GM18499 (cell line): ENCODE results near the gene MBD5.
"Not testable (repeated sequence)": the region's sequence is repeated elsewhere in the genome, so short reads cannot be mapped to it uniquely, and the experiment has no call there.

Experiments
- ATAC-seq: cut with Tn5 transposase; IDR thresholded peaks from one replicate; pipeline ENCODE4 v1.9.1; 2021; ENCODE audit warnings: moderate number of reproducible peaks; ENCODE audit not compliant: insufficient read depth, unreplicated experiment

MBD5 gene

GRCh38 chr2:148533685-148534084, 512.8 kb downstream of the MBD5 start:
- no peak for ATAC-seq

GRCh38 chr2:148534416-148535204, 513.7 kb downstream of the MBD5 start:
- ATAC-seq, result no peak

DNA sequence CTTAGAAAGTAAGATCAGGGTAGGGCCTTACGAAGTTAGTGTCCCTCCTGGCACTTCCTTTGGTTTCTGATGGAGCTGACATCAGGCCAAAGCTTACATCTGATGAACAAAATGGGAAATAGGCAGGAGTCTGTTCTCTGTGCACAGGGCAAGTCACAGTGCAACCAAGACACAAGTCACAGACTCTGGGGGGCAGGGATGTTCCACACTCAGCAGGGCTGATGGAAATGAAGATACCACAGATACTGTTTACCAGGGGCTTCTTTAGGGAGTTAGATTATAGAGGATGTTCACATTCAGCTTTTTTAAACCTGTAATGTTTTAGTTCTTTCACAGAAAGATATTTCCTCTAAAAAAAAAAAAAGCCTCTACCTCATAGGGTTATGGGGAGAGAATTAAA, 517.5 kb downstream of the MBD5 start:
- ATAC-seq, result no peak

GRCh38 chr2:148540022-148540421, 519.1 kb downstream of the MBD5 start:
- no peak for ATAC-seq

DNA sequence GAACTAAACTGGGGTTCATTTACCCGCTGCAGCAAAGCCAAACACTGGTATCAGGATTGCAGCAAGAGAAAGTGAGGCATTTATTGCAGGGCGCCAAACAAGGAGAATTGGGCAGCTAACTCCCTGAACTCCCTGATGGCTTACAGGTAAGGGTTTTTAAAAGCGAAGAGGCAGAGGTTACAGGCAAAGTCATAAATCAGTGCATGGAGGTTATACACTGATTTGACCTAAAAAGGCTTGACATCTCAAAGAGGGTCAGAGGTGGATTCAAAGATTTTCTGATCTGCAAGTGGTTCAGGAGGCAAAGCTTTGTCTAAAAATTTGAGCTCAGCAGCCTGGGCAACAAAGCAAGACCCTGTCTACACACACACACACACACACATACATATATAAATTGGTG, 520.9 kb downstream of the MBD5 start:
- no peak for ATAC-seq

DNA sequence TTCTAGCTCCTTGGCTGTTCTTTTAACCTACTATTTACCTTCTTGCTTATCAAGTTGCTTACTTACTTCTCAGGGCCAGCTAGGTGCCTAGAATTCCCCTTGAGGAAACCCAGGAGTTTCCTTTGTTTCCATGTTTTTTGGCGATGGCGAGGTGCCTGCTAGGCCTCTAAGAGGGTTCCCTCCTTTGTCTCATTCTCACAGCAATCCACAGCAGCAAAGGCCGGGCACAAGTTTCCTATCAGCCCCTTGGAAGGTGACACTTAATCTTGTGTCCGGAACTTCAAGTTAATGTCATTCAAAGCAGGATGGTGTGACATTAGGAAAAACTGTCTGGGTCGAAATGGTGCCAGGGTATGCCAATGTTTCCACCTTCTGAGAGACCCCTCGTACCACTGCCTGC, 521.7 kb downstream of the MBD5 start:
- ATAC-seq, result no peak

- ATAC-seq, result not testable (repeated sequence)
These were observed 522.2 kb downstream of the MBD5 start for GRCh38 chr2:148543088-148543540.

DNA sequence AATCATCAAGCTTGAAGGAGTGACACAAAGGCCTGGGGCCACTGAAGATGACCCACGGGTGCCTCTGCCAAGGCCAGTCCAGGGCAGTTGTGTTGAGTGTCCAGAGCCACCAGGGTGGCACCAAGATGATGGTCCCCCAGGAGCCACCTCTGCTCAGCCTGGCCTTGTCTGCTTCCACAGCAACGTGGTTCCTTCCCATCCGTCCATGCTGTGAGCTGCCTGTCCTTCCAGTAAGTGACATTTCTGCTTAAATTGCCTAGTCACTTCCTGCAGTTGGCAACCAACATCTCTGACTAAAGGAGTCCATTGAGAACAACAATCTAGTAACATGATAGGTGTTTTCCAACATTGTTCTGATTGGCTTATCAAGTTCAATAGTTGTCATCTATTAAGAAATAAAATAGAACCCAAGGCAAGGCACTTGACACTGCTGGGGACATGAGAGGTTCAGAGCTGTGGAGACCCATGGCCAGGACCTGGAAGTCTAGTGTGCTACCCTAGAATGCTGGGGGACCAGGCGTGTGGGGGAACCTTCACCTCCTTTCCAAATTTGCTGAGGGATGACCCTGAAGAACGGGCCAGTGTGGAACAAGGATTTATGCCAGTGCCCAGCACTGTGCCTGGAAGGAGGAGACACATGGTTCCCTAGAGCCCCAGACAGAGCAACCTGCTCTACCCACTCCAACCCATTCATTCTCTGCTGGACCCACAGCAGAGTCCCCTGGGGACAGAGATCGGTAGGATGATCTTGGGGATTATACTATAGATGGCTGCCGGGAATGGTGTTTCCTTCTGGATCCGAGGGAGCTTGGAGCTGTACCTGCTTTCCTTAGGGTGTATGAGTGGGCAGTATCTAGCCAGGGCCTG, 524.7 kb downstream of the MBD5 start:
- ATAC-seq, result no peak

GRCh38 chr2:148546270-148546669, 525.4 kb downstream of the MBD5 start:
- no peak for ATAC-seq

DNA sequence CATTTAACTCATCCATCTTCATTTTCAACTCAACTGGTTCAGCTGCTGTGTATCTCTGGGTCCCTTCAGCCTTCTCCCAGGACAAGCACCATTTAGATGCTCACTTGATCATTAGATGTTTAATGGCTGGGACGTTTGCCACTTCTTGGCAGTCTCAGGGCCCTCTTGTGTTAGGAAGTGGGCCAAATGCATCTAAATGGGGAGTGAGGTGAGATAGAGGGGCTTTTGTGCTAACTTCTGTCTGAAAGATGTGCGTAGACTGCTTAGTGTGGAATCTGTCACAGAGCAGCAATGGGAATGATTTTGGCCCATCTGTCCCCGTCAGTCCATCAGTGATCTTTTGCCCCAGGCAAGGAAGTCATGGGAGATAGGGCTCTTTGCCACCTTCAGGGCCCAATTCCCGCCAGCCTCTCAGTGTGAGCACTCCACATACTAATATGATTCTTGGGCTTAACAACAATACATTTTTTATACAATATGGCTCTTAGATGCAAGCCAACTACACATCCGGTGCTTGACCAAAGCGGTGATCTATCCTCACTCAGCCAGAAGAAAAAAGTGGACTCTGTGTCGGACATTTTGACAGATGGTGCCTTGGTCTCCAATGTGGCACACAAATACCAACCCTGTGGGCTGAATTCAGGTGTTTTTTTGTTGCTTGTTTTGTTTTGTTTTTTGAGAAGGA, 528.0 kb downstream of the MBD5 start:
- ATAC-seq, result no peak

GRCh38 chr2:148552675-148553331, 531.9 kb downstream of the MBD5 start:
- ATAC-seq, result no peak

- no peak for ATAC-seq
These were observed 532.5 kb downstream of the MBD5 start for GRCh38 chr2:148553332-148553887.

DNA sequence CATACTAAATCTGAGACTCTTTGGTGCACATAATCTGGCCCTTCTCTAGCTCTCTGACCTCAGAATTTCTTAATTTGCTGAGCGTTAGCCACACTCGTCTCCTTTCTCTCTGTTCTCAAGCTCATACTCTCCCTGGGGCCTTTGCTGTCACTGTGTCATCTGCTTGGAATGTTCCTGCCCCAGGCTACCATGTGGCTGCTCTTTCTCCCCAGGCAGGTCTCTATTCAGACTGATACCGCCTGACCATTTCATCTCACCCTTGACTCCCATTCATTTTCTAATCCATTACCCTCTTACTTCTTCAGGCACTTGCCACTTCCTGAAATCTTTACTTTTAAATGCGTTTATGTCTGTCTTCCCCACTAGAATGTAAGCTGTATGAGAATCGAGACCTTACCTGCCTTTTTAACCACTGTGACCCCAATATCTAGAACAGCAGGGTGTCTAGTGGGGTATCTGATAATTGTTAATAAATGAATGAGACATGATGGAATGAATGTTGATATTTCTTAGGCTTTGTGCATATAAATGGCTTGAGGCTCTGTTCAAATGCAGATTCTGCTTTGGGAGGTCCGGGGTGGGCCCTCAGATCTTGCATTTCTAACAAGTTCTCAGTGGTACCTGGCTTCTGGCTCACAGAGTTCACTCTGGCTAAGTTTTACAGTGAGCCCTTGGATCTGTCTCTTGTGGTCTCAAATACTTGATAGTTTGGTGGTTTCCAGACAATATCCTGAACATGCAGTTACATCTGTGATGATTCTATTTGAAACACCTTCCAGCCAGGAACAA, 533.8 kb downstream of the MBD5 start:
- ATAC-seq, result no peak

- ATAC-seq, result no peak
These were observed 534.9 kb downstream of the MBD5 start for GRCh38 chr2:148555622-148556294.

- ATAC-seq, result peak; percentile 81
These were observed 537.0 kb downstream of the MBD5 start for GRCh38 chr2:148557844-148558436.

GRCh38 chr2:148560496-148560895, 539.6 kb downstream of the MBD5 start:
- ATAC-seq, result no peak

DNA sequence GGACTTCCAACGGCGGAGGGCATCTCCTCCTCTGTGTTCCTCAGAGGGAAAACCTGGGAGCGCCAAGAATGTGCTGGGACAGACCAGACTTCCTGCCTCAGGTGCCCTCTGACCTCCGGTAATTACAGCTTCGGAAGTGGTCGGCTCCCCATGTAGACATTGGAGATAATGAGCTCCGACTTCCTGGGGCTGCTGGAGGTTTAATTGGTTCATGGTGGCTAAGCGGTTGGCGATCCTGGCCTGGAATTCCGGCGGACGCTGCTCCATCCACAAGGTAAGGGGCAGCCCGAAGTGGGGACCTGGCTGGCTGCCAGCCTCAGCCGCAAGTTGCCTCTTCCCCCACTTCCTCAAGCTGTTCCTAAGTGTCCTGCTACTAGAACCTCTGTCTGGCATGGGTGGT, 540.5 kb downstream of the MBD5 start:
- no peak for ATAC-seq

- ATAC-seq, result no peak
These were observed 544.5 kb downstream of the MBD5 start for GRCh38 chr2:148565272-148565894.
